Kidney (tissue), 14 donors: ENCODE results near the gene FMN2. TPM values are rescaled to one million over a fixed set of nuclear protein-coding genes. Genes with fewer than 3 reads are reported as not detected.

Experiments
- DNase-seq, 5 donors: peaks; one replicate each; pipeline ENCODE4 v3.0.0-alpha.2; 2013 to 2020
- FAIRE-seq: peaks from 2 replicates; lab custom pipeline; 2012; peaks lifted over from hg19 to GRCh38; lab: Jason Lieb, UNC
- H3K27ac ChIP-seq, 2 donors: one replicate each; pipeline ENCODE4 v1.7.0; 2013; ENCODE audit warnings: low read depth in 2 of 2, low read length in 2 of 2, inconsistent platforms in 1 of 2
- H3K27me3 ChIP-seq: one replicate; pipeline ENCODE4 v1.7.1; 2013; ENCODE audit warnings: low read length, inconsistent platforms; ENCODE audit not compliant: control insufficient read depth, insufficient read depth
- H3K36me3 ChIP-seq, 3 donors: one replicate each; pipeline versions ENCODE4 v1.7.0 to v1.7.1; 2013; ENCODE audit warnings: low read length in 3 of 3, control low read depth in 1 of 3, inconsistent platforms in 1 of 3; ENCODE audit not compliant: insufficient read depth in 3 of 3, control insufficient read depth in 2 of 3
- H3K4me1 ChIP-seq, 3 donors: one replicate each; pipeline versions ENCODE4 v1.7.0 to v1.7.1; 2013; ENCODE audit warnings: low read length in 3 of 3, inconsistent platforms in 1 of 3, low read depth in 1 of 3; ENCODE audit not compliant: control insufficient read depth in 2 of 3, insufficient read depth in 2 of 3
- H3K4me3 ChIP-seq, 3 donors: one replicate each; pipeline versions ENCODE4 v1.7.0 to v1.8.1; 2013; ENCODE audit warnings: low read length in 3 of 3, control low read depth in 1 of 3, inconsistent platforms in 1 of 3
- H3K9ac ChIP-seq, 3 donors: one replicate each; pipeline versions ENCODE4 v1.7.0 to v1.7.1; 2013; ENCODE audit warnings: low read length in 3 of 3, control low read depth in 1 of 3, inconsistent platforms in 1 of 3
- H3K9me3 ChIP-seq, 3 donors: one replicate each; pipeline versions ENCODE4 v1.7.0 to v1.7.1; 2013; ENCODE audit warnings: low read length in 3 of 3, control low read depth in 1 of 3, inconsistent platforms in 1 of 3; ENCODE audit not compliant: control insufficient read depth in 2 of 3, insufficient read depth in 1 of 3
- intact Hi-C: fragments of 100-400 bp; cut with DNase I; formaldehyde crosslinking; loops from one replicate; pipeline ENCODE4 v1.11.1; 2022
- polyA plus RNA-seq: library from polyadenylated mRNA; stranded (reverse); fragments of 350-450 nt; fragmentation: Illumina TruSeq; extraction: RNeasy Lipid Tissue Mini Kit (QIAGEN cat#74804); gene quantifications from one replicate; pipeline ENCODE4 v1.2.3, GENCODE V29; 2014; ENCODE audit warnings: low read depth, low replicate concordance; ENCODE audit not compliant: insufficient read depth
- total RNA-seq: library from RNA; stranded (reverse); fragmentation: NEBNext Ultra II Directional; extraction: Animal tissue kit (Norgen Biotek cat#: 25700); gene quantifications from one replicate; pipeline ENCODE4 v1.2.1, GENCODE V29; 2021
- TF ChIP-seq, protein P1 (sequence below): IDR thresholded peaks from 3 replicates; pipeline ENCODE4 v1.5.1; 2012; ENCODE audit warnings: mild to moderate bottlenecking, moderate library complexity, borderline replicate concordance; ENCODE audit not compliant: insufficient read depth; ENCODE audit errors: extremely low read depth
- donor health status: control.
- donor health status: control.
- donor health status: control.
- donor health status: control.
- donor health status: control.
- donor health status: DM: yes; HTN: yes; CAD: no.
- donor health status: Normal renal cell carcinoma (clear cell type).

The FMN2 gene
- total and polyA plus RNA-seq, 2 donors from 2014 or later: 0.06 to 3.4 TPM

DNA sequence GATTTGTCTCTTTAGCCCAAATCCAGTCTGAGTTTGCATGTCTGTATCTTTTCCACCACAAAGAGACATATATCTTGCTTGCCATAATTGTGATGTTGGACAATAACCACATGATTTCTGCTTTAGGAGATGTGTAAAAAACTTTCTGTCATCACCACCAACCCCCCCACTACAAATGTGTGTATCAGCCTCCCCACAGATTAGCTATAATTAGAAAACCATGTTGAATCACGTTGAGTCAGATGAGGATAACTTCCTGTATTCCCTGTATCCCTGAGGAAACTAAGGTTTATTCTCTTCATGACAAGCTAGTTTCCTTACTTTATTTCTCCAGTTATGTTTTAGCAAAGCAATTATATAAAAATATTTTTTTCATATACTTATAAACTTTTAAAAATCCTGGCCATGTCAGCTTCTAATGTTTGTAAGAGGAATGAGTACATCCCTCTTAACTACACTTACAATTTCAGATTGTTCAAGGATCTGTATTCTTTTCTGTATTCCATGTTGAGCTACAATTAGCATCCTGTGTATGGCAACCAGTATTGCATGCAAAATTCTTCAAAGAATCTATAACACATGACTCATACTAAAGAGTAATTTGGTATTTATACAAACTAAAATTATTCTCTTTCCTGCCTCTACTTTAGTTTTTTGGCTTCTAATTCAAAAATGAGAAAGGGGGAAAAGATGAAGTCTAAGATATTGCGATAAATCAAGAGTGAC is 143.0 kb downstream of the FMN2 start:
- H3K36me3 ChIP-seq: no peaks in the 10 kb centered on the region
- no peak overlapping the region for H3K9ac ChIP-seq
- TF ChIP-seq, protein P1, sequence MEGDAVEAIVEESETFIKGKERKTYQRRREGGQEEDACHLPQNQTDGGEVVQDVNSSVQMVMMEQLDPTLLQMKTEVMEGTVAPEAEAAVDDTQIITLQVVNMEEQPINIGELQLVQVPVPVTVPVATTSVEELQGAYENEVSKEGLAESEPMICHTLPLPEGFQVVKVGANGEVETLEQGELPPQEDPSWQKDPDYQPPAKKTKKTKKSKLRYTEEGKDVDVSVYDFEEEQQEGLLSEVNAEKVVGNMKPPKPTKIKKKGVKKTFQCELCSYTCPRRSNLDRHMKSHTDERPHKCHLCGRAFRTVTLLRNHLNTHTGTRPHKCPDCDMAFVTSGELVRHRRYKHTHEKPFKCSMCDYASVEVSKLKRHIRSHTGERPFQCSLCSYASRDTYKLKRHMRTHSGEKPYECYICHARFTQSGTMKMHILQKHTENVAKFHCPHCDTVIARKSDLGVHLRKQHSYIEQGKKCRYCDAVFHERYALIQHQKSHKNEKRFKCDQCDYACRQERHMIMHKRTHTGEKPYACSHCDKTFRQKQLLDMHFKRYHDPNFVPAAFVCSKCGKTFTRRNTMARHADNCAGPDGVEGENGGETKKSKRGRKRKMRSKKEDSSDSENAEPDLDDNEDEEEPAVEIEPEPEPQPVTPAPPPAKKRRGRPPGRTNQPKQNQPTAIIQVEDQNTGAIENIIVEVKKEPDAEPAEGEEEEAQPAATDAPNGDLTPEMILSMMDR: no peak
- no peak overlapping the region for H3K4me3 ChIP-seq
- no peak overlapping the region for H3K27ac ChIP-seq
- DNase-seq (no peak), FAIRE-seq (no peak)
- H3K4me1 ChIP-seq: no peaks in the 10 kb centered on the region
- intact Hi-C loops: no loop called here
- no peaks in the 10 kb centered on the region for H3K27me3 ChIP-seq
- H3K9me3 ChIP-seq: no peaks in the 10 kb centered on the region

DNA sequence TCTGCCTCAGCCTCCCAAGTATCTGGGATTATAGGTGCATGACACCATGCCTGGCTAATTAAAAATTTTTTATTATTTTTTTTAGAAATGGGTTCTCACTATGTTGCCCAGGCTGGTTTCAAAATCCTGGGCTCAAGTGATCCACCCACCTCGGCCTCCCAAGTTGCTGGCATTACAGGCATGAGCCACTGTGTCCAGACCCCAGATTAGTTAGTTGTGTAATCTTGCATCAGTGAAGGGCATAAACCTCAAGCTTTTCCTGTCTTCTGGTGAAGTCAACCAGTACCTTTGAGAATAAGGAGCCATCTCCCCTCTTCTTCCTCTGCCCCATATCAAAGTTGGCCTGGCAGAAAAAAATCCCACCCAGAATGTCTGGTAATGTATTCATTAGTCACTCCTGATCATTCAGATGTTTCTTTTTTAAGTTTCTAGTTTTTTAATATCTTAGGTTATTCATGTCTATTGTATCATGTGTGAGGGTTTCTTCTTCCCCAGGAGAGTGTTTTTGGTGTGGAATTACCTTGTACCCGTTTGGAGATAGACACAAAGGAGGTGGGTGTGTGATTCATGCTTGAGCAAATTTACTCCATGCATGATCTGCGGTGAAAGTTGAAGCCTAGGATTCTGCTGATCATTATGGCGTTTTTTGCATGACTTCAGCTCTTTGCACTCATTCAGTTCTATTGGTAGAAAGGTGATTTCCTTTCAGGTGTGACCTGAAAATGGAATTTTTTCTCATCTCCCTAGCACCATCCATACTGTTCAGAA is 144.0 kb downstream of the FMN2 start:
- Histone ChIP-seq H3K27me3 (no peaks in the 10 kb centered on the region), H3K4me3 (no peak overlapping the region), H3K9ac (no peak overlapping the region), H3K4me1 (no peaks in the 10 kb centered on the region), H3K27ac (no peak overlapping the region), H3K36me3 (no peaks in the 10 kb centered on the region), H3K9me3 (no peaks in the 10 kb centered on the region)
- FAIRE-seq (no peak), DNase-seq (no peak)
- TF ChIP-seq, protein P1: no peak
- intact Hi-C loops: no loop called here

- intact Hi-C loops: no loop called here
Measured at GRCh38 chr1:240237305-240237721, 145.6 kb downstream of the FMN2 start.

More at GRCh38 chr1:240237305-240237721, 145.6 kb downstream of the FMN2 start:
- DNase-seq: no peak
- H3K36me3 ChIP-seq: no peaks in the 10 kb centered on the region
- H3K9ac ChIP-seq: no peak overlapping the region
- TF ChIP-seq, protein P1: no peak
- no peaks in the 10 kb centered on the region for H3K4me1 ChIP-seq
- H3K4me3 ChIP-seq: no peak overlapping the region
- no peak for FAIRE-seq
- no peaks in the 10 kb centered on the region for H3K27me3 ChIP-seq
- H3K27ac ChIP-seq: no peak overlapping the region
- H3K9me3 ChIP-seq: no peaks in the 10 kb centered on the region
